ENCODE data around the gene TTBK1. TPM values are rescaled to one million over a fixed set of nuclear protein-coding genes. Genes with fewer than 3 reads are reported as not detected.

The TTBK1 gene
- total and polyA plus RNA-seq, 10 of the 15 experiments (the other 5 are each of a cell fraction or from before 2014, with no cell fraction given): 0.05 to 0.27 TPM; not detected in 8

GRCh38 chr6:43293698-43294097 is 50.4 kb downstream of the TTBK1 start:
- BruUV-seq (replicated peaks): no TSS peak
- intact Hi-C loops (cut with micrococcal nuclease; ENCODE audit: unreplicated experiment): no loop called here
- no peaks in the 10 kb centered on the region for H3K36me3 ChIP-seq (ENCODE audit: control insufficient read depth in 2 of 2, insufficient read depth in 2 of 2, low read length in 1 of 2)
- no peak overlapping the region for H3K9ac ChIP-seq (ENCODE audit: control insufficient read depth, insufficient read depth, low read length)
- H3K4me3 ChIP-seq: no peak overlapping the region
- H3K27ac ChIP-seq (ENCODE audit: control insufficient read depth, insufficient read depth): no peak overlapping the region
- TF ChIP-seq TARDBP (IDR thresholded peaks at IDR 0.05; ENCODE audit: borderline replicate concordance): no peak
- TF ChIP-seq ATF2 (IDR thresholded peaks at IDR 0.05; ENCODE audit: low read length): no peak
- TF ChIP-seq NFYA (IDR thresholded peaks at IDR 0.05; ENCODE audit: borderline replicate concordance, low read depth, low read length): no peak
- TF ChIP-seq, protein P1, sequence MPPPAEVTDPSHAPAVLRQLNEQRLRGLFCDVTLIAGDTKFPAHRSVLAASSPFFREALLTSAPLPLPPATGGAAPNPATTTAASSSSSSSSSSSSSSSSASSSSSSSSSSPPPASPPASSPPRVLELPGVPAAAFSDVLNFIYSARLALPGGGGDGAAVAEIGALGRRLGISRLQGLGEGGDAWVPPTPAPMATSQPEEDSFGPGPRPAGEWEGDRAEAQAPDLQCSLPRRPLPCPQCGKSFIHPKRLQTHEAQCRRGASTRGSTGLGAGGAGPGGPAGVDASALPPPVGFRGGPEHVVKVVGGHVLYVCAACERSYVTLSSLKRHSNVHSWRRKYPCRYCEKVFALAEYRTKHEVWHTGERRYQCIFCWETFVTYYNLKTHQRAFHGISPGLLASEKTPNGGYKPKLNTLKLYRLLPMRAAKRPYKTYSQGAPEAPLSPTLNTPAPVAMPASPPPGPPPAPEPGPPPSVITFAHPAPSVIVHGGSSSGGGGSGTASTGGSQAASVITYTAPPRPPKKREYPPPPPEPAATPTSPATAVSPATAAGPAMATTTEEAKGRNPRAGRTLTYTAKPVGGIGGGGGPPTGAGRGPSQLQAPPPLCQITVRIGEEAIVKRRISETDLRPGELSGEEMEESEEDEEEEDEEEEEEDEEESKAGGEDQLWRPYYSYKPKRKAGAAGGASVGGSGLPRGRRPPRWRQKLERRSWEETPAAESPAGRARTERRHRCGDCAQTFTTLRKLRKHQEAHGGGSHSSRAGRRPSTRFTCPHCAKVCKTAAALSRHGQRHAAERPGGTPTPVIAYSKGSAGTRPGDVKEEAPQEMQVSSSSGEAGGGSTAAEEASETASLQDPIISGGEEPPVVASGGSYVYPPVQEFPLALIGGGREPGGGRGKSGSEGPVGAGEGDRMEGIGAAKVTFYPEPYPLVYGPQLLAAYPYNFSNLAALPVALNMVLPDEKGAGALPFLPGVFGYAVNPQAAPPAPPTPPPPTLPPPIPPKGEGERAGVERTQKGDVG (CRISPR knock-in tag; IDR thresholded peaks at IDR 0.05): no peak
- no peak for TF ChIP-seq JUND (IDR thresholded peaks at IDR 0.05; ENCODE audit: low read depth, low read length)
- no peak for TF ChIP-seq ZNF24 (IDR thresholded peaks at IDR 0.05)
- no peak for TF ChIP-seq CEBPZ (IDR thresholded peaks at IDR 0.05; ENCODE audit: low read depth, low read length)
- TF ChIP-seq IKZF2 (IDR thresholded peaks at IDR 0.05): no peak
- no peak for TF ChIP-seq NBN (IDR thresholded peaks at IDR 0.05)
- no peak for TF ChIP-seq IKZF1 (conservative IDR thresholded peaks at IDR 0.05)
- no peak for TF ChIP-seq BCL11A (IDR thresholded peaks at IDR 0.05; ENCODE audit: low read depth, low read length)
- no peak for TF ChIP-seq PML (IDR thresholded peaks at IDR 0.05; ENCODE audit: low read length)
- TF ChIP-seq ATF7 (IDR thresholded peaks at IDR 0.05; ENCODE audit: low read depth): no peak
- TF ChIP-seq FOXM1 (IDR thresholded peaks at IDR 0.05; ENCODE audit: low read depth, low read length): no peak
- no peak for TF ChIP-seq PKNOX1 (IDR thresholded peaks at IDR 0.05)
- no peaks in the 10 kb centered on the region for H4K20me1 ChIP-seq (ENCODE audit: control insufficient read depth, insufficient read depth)
- no peak for ATAC-seq
- H3K79me2 ChIP-seq (ENCODE audit: control insufficient read depth, insufficient read depth, low read length): no peaks in the 10 kb centered on the region
- ChIA-PET CTCF (interaction anchor here (2.3 kb wide), 1 partner anchor 15 kb away, joined by 8 read pairs; the partner anchor contains the start of gene CRIP3), RAD21 (ENCODE audit: unreplicated experiment) (no interaction called here), POLR2A (no interaction called here), SMC1A (ENCODE audit: uncharacterized antibody, unreplicated experiment) (no interaction called here)
- 58% methylated on average over 3 of the region's 3 CpGs for WGBS (ENCODE audit: insufficient coverage, insufficient replicate concordance, low lambda C conversion rate, missing lambda C conversion rate)
- no peak overlapping the region for H2AFZ ChIP-seq (ENCODE audit: control insufficient read depth, low read depth, low read length)
- no peaks in the 10 kb centered on the region for H3K4me1 ChIP-seq (ENCODE audit: control insufficient read depth, insufficient read depth, low read length)
- H3K27me3 ChIP-seq (replicated peaks in 1 of 2; ENCODE audit: control insufficient read depth in 2 of 2, insufficient read depth in 2 of 2, low read length in 1 of 2): no peaks in the 10 kb centered on the region
- H3K9me3 ChIP-seq (replicated peaks; ENCODE audit: control insufficient read depth, insufficient read depth, low read length): no peaks in the 10 kb centered on the region; the same call in 2 of the 3 replicates
- FAIRE-seq: no peak
- no peak for DNase-seq (ENCODE audit: low read depth, low spot score)
- no peak overlapping the region for H3K4me2 ChIP-seq (ENCODE audit: control insufficient read depth, insufficient read depth)
- in situ Hi-C loops (cut with MboI): no loop called here

All from GM12878 (cell line).